Measurements from ENCODE around the gene ZCRB1. TPM values are rescaled to one million over a fixed set of nuclear protein-coding genes. Genes with fewer than 3 reads are reported as not detected.
A peak's percentile ranks its signal among the peaks of the same experiment; 100 is the strongest.

ZCRB1 gene
- 43.5 TPM for total RNA-seq
- long read RNA-seq, transcript ZCRB1-201 (8 exons, 1,827 nt), result major isoform, 17 of 41 reads
- long read RNA-seq, partial matches to known transcripts, result 22 of 41 reads
- long read RNA-seq, other reads (novel, unspliced or antisense), result 1 of 41 reads

GRCh38 chr12:42325653-42326474, at the start of gene ZCRB1, which contains the start of gene PPHLN1:
TSS of gene ZCRB1 (minus strand) at chr12:42326094. CDS start at chr12:42324102, 1,992 bp downstream.
TSS of gene PPHLN1 (plus strand) at chr12:42326167. CDS start at chr12:42335903, 9,736 bp downstream.
- Histone ChIP-seq H3K4me1 (peaks cover 24% of the 10 kb centered on the region), H3K9me3 (no peaks in the 10 kb centered on the region), H3K36me3 (peaks cover 28% of the 10 kb centered on the region), H3K27me3 (ENCODE audit: low read depth) (no peaks in the 10 kb centered on the region), H3K27ac (peak within 1 kb of the TSS; percentile 87), H3K4me3 (peak within 1 kb of the TSS; percentile 81)
- peak; percentile 89 for DNase-seq
- peak; percentile 96 to 98 for ATAC-seq
- intact Hi-C loops (cut with DNase I), result no loop called here
- TF ChIP-seq CTCF (IDR thresholded peaks at IDR 0.05), result no peak

GRCh38 chr12:42373669-42374068, 47.8 kb upstream of the ZCRB1 start:
- Histone ChIP-seq H3K27me3 (ENCODE audit: low read depth) (no peaks in the 10 kb centered on the region), H3K4me1 (no peaks in the 10 kb centered on the region), H3K4me3 (no peak overlapping the region), H3K9me3 (no peaks in the 10 kb centered on the region), H3K27ac (no peak overlapping the region), H3K36me3 (peaks cover 29% of the 10 kb centered on the region)
- ATAC-seq, result no peak
- no peak for DNase-seq
- intact Hi-C loops (cut with DNase I), result no loop called here
- TF ChIP-seq CTCF (IDR thresholded peaks at IDR 0.05), result no peak

- no peak overlapping the region for H3K27ac ChIP-seq
- TF ChIP-seq CTCF (IDR thresholded peaks at IDR 0.05), result peak; percentile 72
- no peaks in the 10 kb centered on the region for H3K9me3 ChIP-seq
- intact Hi-C loops (cut with DNase I), result no loop called here
- peaks cover 26% of the 10 kb centered on the region for H3K36me3 ChIP-seq
- no peak overlapping the region for H3K4me3 ChIP-seq
- H3K4me1 ChIP-seq, result no peaks in the 10 kb centered on the region
- no peak for DNase-seq
- ATAC-seq, result peak; percentile 66 to 69
- H3K27me3 ChIP-seq (ENCODE audit: low read depth), result no peaks in the 10 kb centered on the region
Measured at GRCh38 chr12:42372154-42372791, 46.4 kb upstream of the ZCRB1 start.

GRCh38 chr12:42370013-42370412, 44.1 kb upstream of the ZCRB1 start:
- no peak overlapping the region for H3K27ac ChIP-seq
- no peaks in the 10 kb centered on the region for H3K27me3 ChIP-seq (ENCODE audit: low read depth)
- no peaks in the 10 kb centered on the region for H3K9me3 ChIP-seq
- ATAC-seq (no peak), DNase-seq (no peak)
- no peak for TF ChIP-seq CTCF (IDR thresholded peaks at IDR 0.05)
- H3K4me1 ChIP-seq, result no peaks in the 10 kb centered on the region
- intact Hi-C loops (cut with DNase I), result no loop called here
- no peak overlapping the region for H3K4me3 ChIP-seq
- peaks cover 4% of the 10 kb centered on the region for H3K36me3 ChIP-seq

- Histone ChIP-seq H3K36me3 (no peaks in the 10 kb centered on the region), H3K27ac (no peak overlapping the region), H3K9me3 (no peaks in the 10 kb centered on the region), H3K4me3 (no peak overlapping the region), H3K4me1 (no peaks in the 10 kb centered on the region), H3K27me3 (ENCODE audit: low read depth) (no peaks in the 10 kb centered on the region)
- intact Hi-C loops (cut with DNase I), result no loop called here
- no peak for TF ChIP-seq CTCF (IDR thresholded peaks at IDR 0.05)
- no peak for ATAC-seq
- no peak for DNase-seq
Measured at GRCh38 chr12:42365486-42365885, 39.6 kb upstream of the ZCRB1 start.

Data from lower lobe of right lung (tissue), 2 donors.